ENCODE measurements around the gene TRIM71.

TRIM71 gene

DNA sequence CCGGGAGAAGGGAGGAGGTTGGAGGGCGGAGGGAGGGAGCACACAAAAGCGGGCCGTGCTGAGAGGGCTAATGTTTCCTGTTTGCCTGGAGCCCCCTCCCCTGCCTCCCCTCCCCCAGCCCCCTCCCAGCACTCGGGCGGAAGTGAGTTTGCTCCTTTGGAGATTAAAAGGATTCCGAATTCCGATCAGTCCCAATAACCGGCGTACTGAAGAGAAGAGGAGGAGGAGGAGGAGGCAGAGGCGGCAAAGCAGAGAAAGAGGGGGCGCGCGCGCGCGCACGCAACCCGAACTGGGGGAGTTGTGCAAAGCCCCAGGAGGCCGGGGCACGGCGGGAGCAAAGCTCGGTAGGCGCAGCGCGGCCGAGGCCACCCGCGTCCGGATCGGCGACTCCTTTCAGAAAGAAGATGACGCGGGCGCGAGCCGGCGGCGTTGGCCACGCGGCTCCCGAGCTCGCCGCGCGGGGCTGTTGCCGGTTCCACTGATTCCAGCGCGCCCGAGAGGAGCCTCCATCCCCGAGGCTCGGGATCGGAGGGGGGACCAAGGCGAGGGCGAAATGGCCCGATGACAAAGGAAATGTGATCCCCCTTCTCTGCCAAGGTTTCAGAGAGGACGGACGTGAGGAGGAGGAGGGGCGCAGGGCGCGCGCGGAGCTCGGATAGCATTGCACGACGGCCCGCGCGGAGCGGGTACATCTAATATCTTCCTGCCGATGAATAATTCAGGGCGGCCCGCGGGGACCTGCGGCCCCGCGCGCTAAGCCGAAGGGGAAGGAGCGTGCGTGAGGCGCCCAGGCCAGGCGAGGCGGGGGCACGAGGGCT, 1.1 kb upstream of the TRIM71 start:
- peak overlapping the region; percentile 46 for H3K4me3 ChIP-seq (ENCODE audit: low read depth, low read length)
- DNase-seq (ENCODE audit: low read depth), result peak; percentile 21
- TF ChIP-seq, protein P1, sequence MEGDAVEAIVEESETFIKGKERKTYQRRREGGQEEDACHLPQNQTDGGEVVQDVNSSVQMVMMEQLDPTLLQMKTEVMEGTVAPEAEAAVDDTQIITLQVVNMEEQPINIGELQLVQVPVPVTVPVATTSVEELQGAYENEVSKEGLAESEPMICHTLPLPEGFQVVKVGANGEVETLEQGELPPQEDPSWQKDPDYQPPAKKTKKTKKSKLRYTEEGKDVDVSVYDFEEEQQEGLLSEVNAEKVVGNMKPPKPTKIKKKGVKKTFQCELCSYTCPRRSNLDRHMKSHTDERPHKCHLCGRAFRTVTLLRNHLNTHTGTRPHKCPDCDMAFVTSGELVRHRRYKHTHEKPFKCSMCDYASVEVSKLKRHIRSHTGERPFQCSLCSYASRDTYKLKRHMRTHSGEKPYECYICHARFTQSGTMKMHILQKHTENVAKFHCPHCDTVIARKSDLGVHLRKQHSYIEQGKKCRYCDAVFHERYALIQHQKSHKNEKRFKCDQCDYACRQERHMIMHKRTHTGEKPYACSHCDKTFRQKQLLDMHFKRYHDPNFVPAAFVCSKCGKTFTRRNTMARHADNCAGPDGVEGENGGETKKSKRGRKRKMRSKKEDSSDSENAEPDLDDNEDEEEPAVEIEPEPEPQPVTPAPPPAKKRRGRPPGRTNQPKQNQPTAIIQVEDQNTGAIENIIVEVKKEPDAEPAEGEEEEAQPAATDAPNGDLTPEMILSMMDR (conservative IDR thresholded peaks at IDR 0.05; ENCODE audit: low read depth, low read length), result no peak

DNA sequence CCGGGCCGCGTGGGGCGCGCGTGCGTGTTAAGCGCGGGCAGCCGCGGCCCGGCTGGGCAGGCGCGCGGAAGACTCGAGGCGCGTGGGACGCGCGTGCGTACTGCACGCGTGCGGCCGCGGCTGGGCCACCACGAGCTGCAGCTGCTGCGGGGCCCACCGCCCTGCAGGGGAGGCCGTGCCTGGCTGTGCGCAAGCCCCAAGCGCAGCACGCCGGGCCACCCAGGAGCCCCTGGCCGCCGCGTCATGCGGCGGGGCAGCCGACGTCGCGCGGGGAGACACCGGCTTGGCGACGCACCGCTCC, 590 bp upstream of the TRIM71 start:
- H3K4me3 ChIP-seq (ENCODE audit: low read depth, low read length), result no peak overlapping the region
- no peak for DNase-seq (ENCODE audit: low read depth)
- TF ChIP-seq, protein P1 (conservative IDR thresholded peaks at IDR 0.05; ENCODE audit: low read depth, low read length), result no peak

DNA sequence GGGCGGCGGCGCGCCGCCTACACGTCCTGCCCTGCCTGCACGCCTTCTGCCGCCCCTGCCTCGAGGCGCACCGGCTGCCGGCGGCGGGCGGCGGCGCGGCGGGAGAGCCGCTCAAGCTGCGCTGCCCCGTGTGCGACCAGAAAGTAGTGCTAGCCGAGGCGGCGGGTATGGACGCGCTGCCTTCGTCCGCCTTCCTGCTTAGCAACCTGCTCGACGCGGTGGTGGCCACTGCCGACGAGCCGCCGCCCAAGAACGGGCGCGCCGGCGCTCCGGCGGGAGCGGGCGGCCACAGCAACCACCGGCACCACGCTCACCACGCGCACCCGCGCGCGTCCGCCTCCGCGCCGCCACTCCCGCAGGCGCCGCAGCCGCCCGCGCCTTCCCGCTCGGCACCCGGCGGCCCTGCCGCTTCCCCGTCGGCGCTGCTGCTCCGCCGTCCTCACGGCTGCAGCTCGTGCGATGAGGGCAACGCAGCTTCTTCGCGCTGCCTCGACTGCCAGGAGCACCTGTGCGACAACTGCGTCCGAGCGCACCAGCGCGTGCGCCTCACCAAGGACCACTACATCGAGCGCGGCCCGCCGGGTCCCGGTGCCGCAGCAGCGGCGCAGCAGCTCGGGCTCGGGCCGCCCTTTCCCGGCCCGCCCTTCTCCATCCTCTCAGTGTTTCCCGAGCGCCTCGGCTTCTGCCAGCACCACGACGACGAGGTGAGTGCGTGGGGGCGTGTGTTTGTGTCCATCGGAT, 602 bp downstream of the TRIM71 start:
- TF ChIP-seq, protein P1 (conservative IDR thresholded peaks at IDR 0.05; ENCODE audit: low read depth, low read length), result no peak
- DNase-seq (ENCODE audit: low read depth), result no peak
- no peak overlapping the region for H3K4me3 ChIP-seq (ENCODE audit: low read depth, low read length)

DNA sequence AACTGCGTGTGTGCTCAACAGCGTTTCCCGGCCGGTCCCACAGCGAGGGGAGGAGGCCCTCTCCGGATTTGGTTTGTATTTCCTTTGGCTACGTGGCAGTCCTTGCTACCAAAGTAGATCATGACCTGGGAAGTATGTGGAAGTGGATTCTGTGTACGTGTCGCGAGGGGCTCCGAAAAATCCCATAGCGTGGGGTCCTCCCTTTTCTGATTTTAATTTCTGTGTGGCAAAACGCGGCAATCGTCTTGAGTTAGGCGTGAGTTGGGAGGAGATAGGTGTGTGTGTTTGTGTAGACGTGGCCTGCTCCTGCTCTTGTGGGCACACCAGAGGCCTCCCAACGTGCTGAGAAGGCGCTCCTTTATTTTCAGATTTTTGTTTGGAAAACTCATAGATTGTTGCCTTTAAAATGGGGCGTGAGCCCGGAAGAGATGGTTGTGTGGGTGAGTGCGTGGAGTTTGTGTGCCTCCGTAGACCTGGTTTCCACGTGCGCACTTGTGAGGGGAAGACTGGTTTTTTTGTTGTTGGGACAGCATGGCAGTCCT, 1.2 kb downstream of the TRIM71 start:
- no peak for DNase-seq (ENCODE audit: low read depth)
- TF ChIP-seq, protein P1 (conservative IDR thresholded peaks at IDR 0.05; ENCODE audit: low read depth, low read length), result no peak
- no peak overlapping the region for H3K4me3 ChIP-seq (ENCODE audit: low read depth, low read length)

DNA sequence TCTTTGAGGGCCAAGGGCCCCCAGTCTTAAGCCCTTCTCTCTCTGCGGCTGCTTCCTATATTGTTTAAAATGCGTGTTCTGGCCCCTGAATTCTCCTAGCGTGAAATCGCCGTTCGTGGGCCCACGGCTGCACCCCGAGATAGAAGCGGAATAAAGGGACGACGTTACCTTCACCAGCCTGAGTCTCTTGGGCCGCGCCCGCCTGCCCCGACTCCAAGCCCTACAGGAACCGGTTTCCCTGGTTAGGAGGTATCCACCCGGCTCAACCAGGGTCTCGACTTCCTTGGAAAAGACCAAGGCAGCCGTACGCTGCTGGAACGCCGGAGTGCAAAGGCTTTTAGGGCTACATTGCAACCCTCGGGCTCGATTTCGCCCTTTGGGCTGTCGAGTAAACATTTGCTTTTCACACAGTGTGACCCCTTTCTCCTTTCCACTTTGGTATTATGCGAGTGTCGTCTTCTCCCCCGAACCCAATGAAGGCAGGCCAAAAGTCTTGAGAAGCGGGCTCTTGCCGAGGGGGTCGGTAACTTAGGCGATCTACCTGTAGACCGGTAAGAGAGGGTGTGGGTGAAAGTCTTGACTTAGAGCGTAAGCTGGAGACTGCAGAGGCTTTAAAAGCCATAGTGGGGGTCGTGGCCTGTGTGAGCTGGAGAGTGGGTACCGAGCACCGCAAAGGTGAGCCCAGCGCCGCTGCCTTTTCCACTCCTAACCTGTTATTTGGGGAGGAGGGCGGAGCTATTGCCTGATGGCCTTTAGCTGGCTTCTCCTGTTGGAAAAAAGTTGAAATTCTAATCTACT, 2.0 kb downstream of the TRIM71 start:
- H3K4me3 ChIP-seq (ENCODE audit: low read depth, low read length), result no peak overlapping the region
- no peak for DNase-seq (ENCODE audit: low read depth)
- TF ChIP-seq, protein P1 (conservative IDR thresholded peaks at IDR 0.05; ENCODE audit: low read depth, low read length), result no peak

DNA sequence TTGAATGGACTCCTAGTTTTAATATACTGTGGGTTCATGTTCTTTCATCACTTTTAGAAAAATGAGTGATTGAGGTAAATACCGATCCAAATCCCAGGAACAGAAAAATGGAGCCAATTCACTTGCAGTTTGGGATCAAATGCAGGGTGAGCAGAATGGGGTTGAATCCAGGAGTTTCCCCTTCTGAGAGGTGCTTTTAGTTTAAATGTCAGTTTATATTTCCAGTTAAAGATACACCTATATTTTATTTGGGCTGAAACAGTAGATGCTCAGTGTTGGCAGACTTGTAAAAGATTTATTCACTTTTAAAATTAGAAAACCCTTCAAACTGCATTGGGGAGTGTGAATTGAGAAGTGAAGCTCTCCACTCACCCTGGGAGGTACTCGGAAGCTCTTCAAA, 2.6 kb downstream of the TRIM71 start:
- DNase-seq (ENCODE audit: low read depth), result no peak
- H3K4me3 ChIP-seq (ENCODE audit: low read depth, low read length), result no peak overlapping the region
- TF ChIP-seq, protein P1 (conservative IDR thresholded peaks at IDR 0.05; ENCODE audit: low read depth, low read length), result no peak
